GM23248 (cell line): Measurements from ENCODE around the gene AMFR. TPM values are rescaled to one million over a fixed set of nuclear protein-coding genes. Genes with fewer than 3 reads are reported as not detected.

Experiments used
- DNase-seq: peaks from one replicate; pipeline ENCODE4 v3.0.0-alpha.2; 2015
- H2AFZ ChIP-seq: fragments of 200-600 bp; sonication (generic); 2 replicates; pipeline ENCODE4 v1.6.1; 2016; ENCODE audit warnings: antibody characterized with exemption
- H3F3A ChIP-seq: fragments of 200-600 bp; sonication (generic); 2 replicates; pipeline ENCODE4 v1.6.1; 2016; ENCODE audit warnings: mild to moderate bottlenecking, antibody characterized with exemption, mixed run types; ENCODE audit not compliant: insufficient read depth
- H3K27ac ChIP-seq: fragments of 200-600 bp; sonication (generic); 2 replicates; pipeline ENCODE4 v1.5.1; 2016; ENCODE audit warnings: mild to moderate bottlenecking
- H3K27me3 ChIP-seq: fragments of 200-600 bp; sonication (generic); replicated peaks from 2 replicates; pipeline ENCODE4 v1.6.1; 2016; ENCODE audit warnings: mild to moderate bottlenecking; ENCODE audit not compliant: insufficient read depth
- H3K36me3 ChIP-seq: fragments of 200-600 bp; sonication (generic); 2 replicates; pipeline ENCODE4 v1.6.1; 2016; ENCODE audit warnings: low read depth, mild to moderate bottlenecking
- H3K4me1 ChIP-seq: fragments of 200-600 bp; sonication (generic); 2 replicates; pipeline ENCODE4 v1.6.1; 2016; ENCODE audit warnings: mild to moderate bottlenecking; ENCODE audit not compliant: insufficient read depth
- H3K4me2 ChIP-seq: fragments of 200-600 bp; sonication (generic); one replicate; pipeline ENCODE4 v1.6.1; 2016; ENCODE audit warnings: mild to moderate bottlenecking; ENCODE audit not compliant: unreplicated experiment
- H3K4me3 ChIP-seq: fragments of 200-600 bp; sonication (generic); 2 replicates; pipeline ENCODE4 v1.5.1; 2016; ENCODE audit warnings: mild to moderate bottlenecking
- H3K79me2 ChIP-seq: fragments of 200-600 bp; sonication (generic); 2 replicates; pipeline ENCODE4 v1.6.1; 2016; ENCODE audit warnings: mild to moderate bottlenecking; ENCODE audit not compliant: insufficient read depth
- H3K9ac ChIP-seq: fragments of 200-600 bp; sonication (generic); 2 replicates; pipeline ENCODE4 v1.6.1; 2016; ENCODE audit warnings: mild to moderate bottlenecking
- H3K9me2 ChIP-seq: fragments of 200-600 bp; sonication (generic); 2 replicates; pipeline ENCODE4 v1.6.1; 2016; ENCODE audit warnings: mixed run types, mild to moderate bottlenecking, moderate library complexity; ENCODE audit not compliant: insufficient read depth
- H3K9me3 ChIP-seq: fragments of 200-600 bp; sonication (generic); one replicate; pipeline ENCODE4 v1.6.1; 2017; ENCODE audit warnings: low read depth
- H4K20me1 ChIP-seq: fragments of 200-600 bp; sonication (generic); 2 replicates; pipeline ENCODE4 v1.6.0; 2016; ENCODE audit not compliant: insufficient read depth
- EZH2 ChIP-seq: fragments of 200-600 bp; sonication (generic); IDR thresholded peaks from 2 replicates; pipeline ENCODE4 v1.6.1; 2018; ENCODE audit warnings: antibody characterized with exemption, mild to moderate bottlenecking; ENCODE audit not compliant: insufficient read depth, poor library complexity, severe bottlenecking
- EZH2phosphoT487 ChIP-seq: fragments of 200-600 bp; sonication (generic); IDR thresholded peaks from 2 replicates; pipeline ENCODE4 v1.6.1; 2018; ENCODE audit warnings: antibody characterized with exemption, moderate library complexity, mild to moderate bottlenecking, low read depth; ENCODE audit not compliant: insufficient read depth
- WGBS, 2 experiments: methylation state at CpG; one replicate each; pipeline ENCODE4 v1.1.6; 2015 to 2017; ENCODE audit warnings: low lambda C conversion rate in 2 of 2, low coverage in 1 of 2; ENCODE audit errors: missing lambda C conversion rate in 2 of 2; 5-methylcytosine and 5-hydroxymethylcytosine counted together
- in situ Hi-C: fragments of 300-500 bp; cut with MboI; formaldehyde crosslinking; loops from 2 replicates; pipeline ENCODE4 v1.15.0; 2020
- polyA plus RNA-seq: library from polyadenylated mRNA; unstranded; fragments of >200 nt; fragmentation: Nextera tagmentation; extraction: Ambion mirVana; gene quantifications from 2 replicates; pipeline ENCODE4 v1.2.1, GENCODE V29; 2016
- total RNA-seq: library from RNA; depleted of rRNA; stranded (reverse); fragments of >200 nt; shearing (Covaris generic); gene quantifications from 2 replicates; pipeline ENCODE4 v1.2.3, GENCODE V29; 2014

Gene AMFR
- total and polyA plus RNA-seq, 2 experiments from 2014 or later, result 26.6 to 205 TPM

- Histone ChIP-seq H3K27ac (no peak overlapping the region), H3K27me3 (no peaks in the 10 kb centered on the region), H3K4me2 (no peak overlapping the region), H3F3A (no peaks in the 10 kb centered on the region), H2AFZ (no peak overlapping the region), H3K79me2 (no peaks in the 10 kb centered on the region), H4K20me1 (no peaks in the 10 kb centered on the region), H3K4me1 (no peaks in the 10 kb centered on the region), H3K4me3 (no peak overlapping the region), H3K9me2 (no peaks in the 10 kb centered on the region), H3K9ac (no peak overlapping the region), H3K36me3 (no peaks in the 10 kb centered on the region), H3K9me3 (no peaks in the 10 kb centered on the region)
- 78 to 81% methylated on average over 10 to 11 of the region's 11 CpGs for WGBS, 2 experiments
- no peak for DNase-seq
- in situ Hi-C loops, result no loop called here
- no peak for TF ChIP-seq EZH2phosphoT487
- TF ChIP-seq EZH2, result no peak
These were observed 88.1 kb downstream of the AMFR start for GRCh38 chr16:56337131-56337857.

GRCh38 chr16:56336711-56337110 is 88.6 kb downstream of the AMFR start:
- Histone ChIP-seq H3K4me2 (no peak overlapping the region), H3K36me3 (no peaks in the 10 kb centered on the region), H3K27ac (no peak overlapping the region), H2AFZ (no peak overlapping the region), H3F3A (no peaks in the 10 kb centered on the region), H3K4me1 (no peaks in the 10 kb centered on the region), H3K79me2 (no peaks in the 10 kb centered on the region), H3K9ac (no peak overlapping the region), H3K4me3 (no peak overlapping the region), H3K9me3 (no peaks in the 10 kb centered on the region), H3K27me3 (no peaks in the 10 kb centered on the region), H4K20me1 (no peaks in the 10 kb centered on the region), H3K9me2 (no peaks in the 10 kb centered on the region)
- no peak for DNase-seq
- in situ Hi-C loops, result no loop called here
- TF ChIP-seq EZH2 (no peak), EZH2phosphoT487 (no peak)
- 86 to 91% methylated on average over 21 of the region's 21 CpGs for WGBS, 2 experiments

- H4K20me1 ChIP-seq, result no peaks in the 10 kb centered on the region
- no peaks in the 10 kb centered on the region for H3K9me3 ChIP-seq
- H3K9me2 ChIP-seq, result no peaks in the 10 kb centered on the region
- no peak overlapping the region for H3K27ac ChIP-seq
- H3K36me3 ChIP-seq, result no peaks in the 10 kb centered on the region
- H3K79me2 ChIP-seq, result no peaks in the 10 kb centered on the region
- no peaks in the 10 kb centered on the region for H3K4me1 ChIP-seq
- H3K9ac ChIP-seq, result no peak overlapping the region
- TF ChIP-seq EZH2 (no peak), EZH2phosphoT487 (no peak)
- H3F3A ChIP-seq, result no peaks in the 10 kb centered on the region
- H3K4me2 ChIP-seq, result no peak overlapping the region
- DNase-seq, result no peak
- H3K4me3 ChIP-seq, result no peak overlapping the region
- H3K27me3 ChIP-seq, result no peaks in the 10 kb centered on the region
- no peak overlapping the region for H2AFZ ChIP-seq
- in situ Hi-C loops, result no loop called here
- 79 to 83% methylated on average over 8 of the region's 8 CpGs for WGBS, 2 experiments
These were observed 89.2 kb downstream of the AMFR start for GRCh38 chr16:56336071-56336688.

- Histone ChIP-seq H3K27me3 (no peaks in the 10 kb centered on the region), H3K27ac (no peak overlapping the region), H3K79me2 (no peaks in the 10 kb centered on the region), H3K36me3 (no peaks in the 10 kb centered on the region), H4K20me1 (no peaks in the 10 kb centered on the region), H3K9me2 (no peaks in the 10 kb centered on the region), H3K9me3 (no peaks in the 10 kb centered on the region), H3K4me3 (no peak overlapping the region), H2AFZ (no peak overlapping the region), H3F3A (no peaks in the 10 kb centered on the region), H3K4me1 (no peaks in the 10 kb centered on the region), H3K4me2 (no peak overlapping the region), H3K9ac (no peak overlapping the region)
- in situ Hi-C loops, result no loop called here
- 86 to 91% methylated on average over 9 of the region's 9 CpGs for whole genome bisulfite sequencing, 2 experiments
- no peak for TF ChIP-seq EZH2
- TF ChIP-seq EZH2phosphoT487, result no peak
- no peak for DNase-seq
These were observed 90.6 kb downstream of the AMFR start for GRCh38 chr16:56334761-56335160.
